DND-41 (cell line): ENCODE results near the gene RIPOR3.

ENCODE experiments used
- CTCF ChIP-seq: IDR thresholded peaks from 2 replicates; pipeline ENCODE4 v1.5.1; 2012; ENCODE audit warnings: borderline replicate concordance, low read length, moderate library complexity, mild to moderate bottlenecking; ENCODE audit not compliant: poor library complexity, severe bottlenecking; ENCODE audit errors: extremely low read depth
- EZH2 ChIP-seq: IDR thresholded peaks from 3 replicates; pipeline ENCODE4 v1.6.1; 2012; ENCODE audit warnings: borderline replicate concordance, low read depth, mild to moderate bottlenecking, moderate library complexity, low read length, inconsistent platforms; ENCODE audit not compliant: severe bottlenecking

- no peak for TF ChIP-seq CTCF
- no peak for TF ChIP-seq EZH2
These were observed 111.8 kb downstream of the RIPOR3 start for GRCh38 chr20:50579511-50579910.
